HUES6 (cell line): ENCODE results near the gene AIMP1.

Source experiments
- H3K27ac ChIP-seq: 2 replicates; pipeline ENCODE4 v1.7.0; 2013; ENCODE audit warnings: low read depth, mild to moderate bottlenecking, low read length, inconsistent platforms
- H3K27me3 ChIP-seq: 2 replicates; pipeline ENCODE4 v1.6.1; 2013; ENCODE audit warnings: low read length; ENCODE audit not compliant: control insufficient read depth, insufficient read depth
- H3K36me3 ChIP-seq: 2 replicates; pipeline ENCODE4 v1.6.1; 2013; ENCODE audit warnings: low read length; ENCODE audit not compliant: control insufficient read depth, insufficient read depth
- H3K4me1 ChIP-seq: 2 replicates; pipeline ENCODE4 v1.6.1; 2013; ENCODE audit warnings: low read length; ENCODE audit not compliant: control insufficient read depth, insufficient read depth
- H3K4me3 ChIP-seq: 2 replicates; pipeline ENCODE4 v1.5.1; 2013; ENCODE audit warnings: low read depth, low read length
- H3K9ac ChIP-seq: one replicate; pipeline ENCODE4 v1.6.1; 2013; ENCODE audit warnings: mild to moderate bottlenecking, low read length
- H3K9me3 ChIP-seq: 2 replicates; pipeline ENCODE4 v1.6.1; 2013; ENCODE audit warnings: low read depth, low read length; ENCODE audit not compliant: control insufficient read depth, insufficient read depth

The AIMP1 gene

GRCh38 chr4:106329041-106329618, 12.8 kb downstream of the AIMP1 start:
- H3K4me1 ChIP-seq = no peaks in the 10 kb centered on the region; the same call in 1 of the 2 replicates
- no peaks in the 10 kb centered on the region for H3K27me3 ChIP-seq
- no peaks in the 10 kb centered on the region for H3K9me3 ChIP-seq
- H3K9ac ChIP-seq = no peak overlapping the region
- peaks cover 69% of the 10 kb centered on the region for H3K36me3 ChIP-seq
- H3K4me3 ChIP-seq = no peak overlapping the region
- no peak overlapping the region for H3K27ac ChIP-seq

DNA sequence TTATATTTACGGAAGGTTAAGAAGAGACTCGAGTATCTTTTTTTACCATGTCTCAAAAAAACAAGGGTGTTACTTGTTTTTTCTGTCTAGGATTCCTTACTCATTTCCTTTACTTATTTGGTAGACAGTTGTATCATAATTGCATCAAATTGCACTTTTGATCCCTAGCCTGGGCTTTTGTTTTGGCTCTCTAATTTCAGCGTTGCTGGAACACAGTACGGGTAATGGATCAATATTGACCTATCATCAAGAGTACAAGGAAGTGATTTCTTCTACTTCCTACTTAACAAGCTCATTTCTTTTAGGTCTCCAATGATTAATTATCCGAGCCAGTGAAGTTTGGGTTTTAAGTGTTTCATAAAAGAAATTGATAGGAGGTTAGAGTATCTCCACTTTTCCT, 16.8 kb downstream of the AIMP1 start:
- H3K9me3 ChIP-seq = peaks cover under 1% of the 10 kb centered on the region; the same call in 1 of the 2 replicates
- H3K4me3 ChIP-seq = no peak overlapping the region
- no peak overlapping the region for H3K27ac ChIP-seq
- H3K36me3 ChIP-seq = peaks cover 77% of the 10 kb centered on the region
- no peaks in the 10 kb centered on the region for H3K27me3 ChIP-seq
- no peak overlapping the region for H3K9ac ChIP-seq
- no peaks in the 10 kb centered on the region for H3K4me1 ChIP-seq

DNA sequence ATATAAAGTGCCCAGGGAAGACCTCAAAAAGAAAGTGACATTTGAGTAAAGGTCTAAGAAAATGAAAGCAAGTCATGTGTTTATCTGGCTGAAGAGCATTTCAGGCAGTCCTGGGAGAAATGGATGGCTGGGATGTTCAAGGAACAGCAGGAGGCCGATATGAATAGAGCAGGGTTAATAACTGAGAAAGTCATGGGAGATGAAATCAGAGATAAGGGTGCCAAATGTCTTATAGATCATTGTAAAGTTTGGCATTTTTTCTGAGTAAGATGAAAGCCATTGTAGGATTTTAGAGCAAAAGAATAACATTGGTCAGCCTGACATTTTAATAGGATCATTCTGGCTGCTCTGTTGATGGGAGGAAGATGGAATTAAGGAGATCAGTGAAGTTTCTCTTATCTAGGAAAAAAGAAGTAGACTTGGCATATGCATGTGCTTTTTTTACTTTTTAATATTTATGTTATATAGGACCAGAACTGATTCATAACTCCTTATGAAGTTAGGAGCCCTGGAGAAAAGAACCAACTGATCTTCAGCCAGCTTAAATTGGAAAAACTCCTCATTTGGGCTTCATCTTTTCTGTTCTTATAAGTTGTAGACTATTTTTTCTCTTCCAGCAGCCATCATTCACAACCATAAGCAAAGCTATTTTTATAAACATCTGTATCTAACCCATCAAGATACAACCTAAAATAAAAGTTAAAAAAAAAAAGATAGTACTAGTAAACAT, 18.6 kb downstream of the AIMP1 start:
- Histone ChIP-seq H3K27me3 (no peaks in the 10 kb centered on the region), H3K36me3 (peaks cover 77% of the 10 kb centered on the region), H3K4me1 (no peaks in the 10 kb centered on the region), H3K4me3 (no peak overlapping the region), H3K27ac (no peak overlapping the region), H3K9ac (no peak overlapping the region), H3K9me3 (peaks cover 3% of the 10 kb centered on the region; the same call in 1 of the 2 replicates)

DNA sequence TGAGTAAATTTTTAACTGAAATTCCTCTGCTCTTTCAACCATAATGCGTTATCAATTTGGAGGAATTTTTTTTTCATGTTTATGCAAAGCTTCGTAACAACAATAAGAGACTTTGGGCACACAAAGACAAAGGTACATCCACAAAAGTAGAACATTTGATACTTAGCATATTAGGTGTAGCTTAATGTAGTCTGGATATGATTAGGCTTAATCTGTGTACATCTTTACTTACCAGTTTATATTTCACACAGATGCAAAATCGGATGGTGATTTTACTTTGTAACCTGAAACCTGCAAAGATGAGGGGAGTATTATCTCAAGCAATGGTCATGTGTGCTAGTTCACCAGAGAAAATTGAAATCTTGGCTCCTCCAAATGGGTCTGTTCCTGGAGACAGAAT, 20.3 kb downstream of the AIMP1 start:
- H3K4me1 ChIP-seq = no peaks in the 10 kb centered on the region
- no peak overlapping the region for H3K27ac ChIP-seq
- H3K4me3 ChIP-seq = no peak overlapping the region
- peaks cover 3% of the 10 kb centered on the region; the same call in 1 of the 2 replicates for H3K9me3 ChIP-seq
- H3K27me3 ChIP-seq = no peaks in the 10 kb centered on the region
- no peak overlapping the region for H3K9ac ChIP-seq
- H3K36me3 ChIP-seq = peaks cover 71% of the 10 kb centered on the region

DNA sequence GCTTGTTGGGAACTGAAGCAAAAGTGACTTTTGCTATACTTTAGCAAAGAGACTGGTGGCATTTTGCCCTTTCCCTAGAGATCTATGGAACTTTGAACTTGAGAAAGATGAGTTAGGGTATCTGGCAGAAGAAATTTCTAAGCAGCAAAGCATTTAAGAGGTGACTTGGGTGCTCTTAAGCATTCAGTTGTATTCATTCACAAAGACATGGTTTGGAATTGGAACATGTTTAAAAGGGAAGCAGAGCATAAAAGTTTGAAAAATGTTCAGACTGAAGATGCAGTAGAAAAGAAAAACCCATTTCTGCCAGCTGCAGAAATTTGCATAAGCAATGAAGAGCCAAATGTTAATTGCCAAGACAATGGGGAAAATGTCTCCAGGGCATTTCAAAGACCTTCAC, 21.6 kb downstream of the AIMP1 start:
- H3K4me1 ChIP-seq = no peaks in the 10 kb centered on the region
- peaks cover 3% of the 10 kb centered on the region; the same call in 1 of the 2 replicates for H3K9me3 ChIP-seq
- no peak overlapping the region for H3K9ac ChIP-seq
- peaks cover 62% of the 10 kb centered on the region for H3K36me3 ChIP-seq
- H3K27ac ChIP-seq = no peak overlapping the region
- no peaks in the 10 kb centered on the region for H3K27me3 ChIP-seq
- no peak overlapping the region for H3K4me3 ChIP-seq

GRCh38 chr4:106338671-106339070, 22.3 kb downstream of the AIMP1 start:
- H3K4me3 ChIP-seq = no peak overlapping the region
- no peaks in the 10 kb centered on the region for H3K4me1 ChIP-seq
- no peak overlapping the region for H3K27ac ChIP-seq
- peaks cover 3% of the 10 kb centered on the region; the same call in 1 of the 2 replicates for H3K9me3 ChIP-seq
- H3K9ac ChIP-seq = no peak overlapping the region
- H3K36me3 ChIP-seq = peaks cover 54% of the 10 kb centered on the region
- H3K27me3 ChIP-seq = no peaks in the 10 kb centered on the region

DNA sequence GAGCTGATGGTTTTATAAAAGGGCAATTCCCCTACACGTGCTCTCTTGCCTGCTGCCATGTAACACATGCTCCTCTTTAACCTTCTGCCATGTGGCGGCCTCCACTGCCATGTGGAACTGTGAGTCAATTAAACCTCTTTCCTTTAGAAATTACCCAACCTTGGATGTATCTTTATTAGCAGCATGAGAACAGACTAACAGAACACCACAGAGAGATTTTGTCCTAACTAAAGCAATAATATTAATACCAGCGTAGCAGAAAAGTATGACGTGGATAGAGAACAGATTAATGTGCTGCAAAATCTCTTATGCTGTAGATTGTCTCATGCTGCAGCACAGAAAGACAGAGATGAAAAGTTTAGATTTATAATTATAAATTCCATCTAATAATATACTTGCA, 23.1 kb downstream of the AIMP1 start:
- H3K9me3 ChIP-seq = peaks cover 3% of the 10 kb centered on the region; the same call in 1 of the 2 replicates
- H3K27me3 ChIP-seq = no peaks in the 10 kb centered on the region
- no peak overlapping the region for H3K9ac ChIP-seq
- H3K36me3 ChIP-seq = peaks cover 49% of the 10 kb centered on the region
- H3K27ac ChIP-seq = no peak overlapping the region
- no peaks in the 10 kb centered on the region for H3K4me1 ChIP-seq
- H3K4me3 ChIP-seq = no peak overlapping the region

DNA sequence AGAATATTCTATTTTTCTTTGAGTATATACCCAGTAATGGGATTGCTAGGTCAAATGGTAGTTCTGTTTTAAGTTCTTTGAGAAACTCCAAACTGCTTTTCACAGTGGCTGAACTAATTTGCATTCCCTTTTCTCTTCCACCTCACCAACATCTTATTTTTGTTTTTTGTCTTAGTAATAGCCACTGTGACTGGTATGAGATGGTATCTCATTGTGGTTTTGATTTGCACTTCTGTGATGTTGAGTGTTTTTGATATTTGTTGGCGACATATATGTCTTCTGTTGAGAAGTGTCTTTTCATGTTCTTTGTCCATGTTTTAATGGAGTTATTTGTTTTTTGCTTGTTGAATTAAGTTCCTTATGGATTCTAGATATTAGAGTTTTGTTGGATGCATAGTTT, 24.4 kb downstream of the AIMP1 start:
- H3K27me3 ChIP-seq = no peaks in the 10 kb centered on the region
- no peak overlapping the region for H3K27ac ChIP-seq
- H3K4me3 ChIP-seq = no peak overlapping the region
- no peaks in the 10 kb centered on the region for H3K4me1 ChIP-seq
- peaks cover 39% of the 10 kb centered on the region for H3K36me3 ChIP-seq
- peaks cover 3% of the 10 kb centered on the region; the same call in 1 of the 2 replicates for H3K9me3 ChIP-seq
- no peak overlapping the region for H3K9ac ChIP-seq

GRCh38 chr4:106343865-106344646, 27.7 kb downstream of the AIMP1 start:
- H3K9ac ChIP-seq = no peak overlapping the region
- H3K9me3 ChIP-seq = no peaks in the 10 kb centered on the region
- no peak overlapping the region for H3K4me3 ChIP-seq
- H3K36me3 ChIP-seq = peaks cover 21% of the 10 kb centered on the region
- H3K27ac ChIP-seq = no peak overlapping the region
- H3K27me3 ChIP-seq = no peaks in the 10 kb centered on the region
- H3K4me1 ChIP-seq = no peaks in the 10 kb centered on the region

GRCh38 chr4:106344647-106344970, 28.3 kb downstream of the AIMP1 start:
- Histone ChIP-seq H3K9ac (no peak overlapping the region), H3K27me3 (no peaks in the 10 kb centered on the region), H3K4me1 (no peaks in the 10 kb centered on the region), H3K4me3 (no peak overlapping the region), H3K27ac (no peak overlapping the region), H3K36me3 (peaks cover 18% of the 10 kb centered on the region), H3K9me3 (no peaks in the 10 kb centered on the region)

- no peaks in the 10 kb centered on the region for H3K27me3 ChIP-seq
- no peaks in the 10 kb centered on the region for H3K9me3 ChIP-seq
- H3K4me3 ChIP-seq = no peak overlapping the region
- peaks cover 8% of the 10 kb centered on the region for H3K36me3 ChIP-seq
- no peak overlapping the region for H3K9ac ChIP-seq
- H3K4me1 ChIP-seq = no peaks in the 10 kb centered on the region
- H3K27ac ChIP-seq = no peak overlapping the region
These were observed 30.8 kb downstream of the AIMP1 start for GRCh38 chr4:106347167-106347566.
